GM19324 (cell line): ENCODE data around the gene RNF19B.
A peak's percentile ranks its signal among the peaks of the same experiment; 100 is the strongest.

ENCODE experiments used
- ATAC-seq: cut with Tn5 transposase; IDR thresholded peaks from one replicate; pipeline ENCODE4 v1.9.1; 2021; ENCODE audit warnings: mild to moderate bottlenecking, moderate library complexity; ENCODE audit not compliant: unreplicated experiment, low FRiP score

Gene RNF19B, protein sequence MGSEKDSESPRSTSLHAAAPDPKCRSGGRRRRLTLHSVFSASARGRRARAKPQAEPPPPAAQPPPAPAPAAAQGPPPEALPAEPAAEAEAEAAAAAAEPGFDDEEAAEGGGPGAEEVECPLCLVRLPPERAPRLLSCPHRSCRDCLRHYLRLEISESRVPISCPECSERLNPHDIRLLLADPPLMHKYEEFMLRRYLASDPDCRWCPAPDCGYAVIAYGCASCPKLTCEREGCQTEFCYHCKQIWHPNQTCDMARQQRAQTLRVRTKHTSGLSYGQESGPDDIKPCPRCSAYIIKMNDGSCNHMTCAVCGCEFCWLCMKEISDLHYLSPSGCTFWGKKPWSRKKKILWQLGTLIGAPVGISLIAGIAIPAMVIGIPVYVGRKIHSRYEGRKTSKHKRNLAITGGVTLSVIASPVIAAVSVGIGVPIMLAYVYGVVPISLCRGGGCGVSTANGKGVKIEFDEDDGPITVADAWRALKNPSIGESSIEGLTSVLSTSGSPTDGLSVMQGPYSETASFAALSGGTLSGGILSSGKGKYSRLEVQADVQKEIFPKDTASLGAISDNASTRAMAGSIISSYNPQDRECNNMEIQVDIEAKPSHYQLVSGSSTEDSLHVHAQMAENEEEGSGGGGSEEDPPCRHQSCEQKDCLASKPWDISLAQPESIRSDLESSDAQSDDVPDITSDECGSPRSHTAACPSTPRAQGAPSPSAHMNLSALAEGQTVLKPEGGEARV

DNA sequence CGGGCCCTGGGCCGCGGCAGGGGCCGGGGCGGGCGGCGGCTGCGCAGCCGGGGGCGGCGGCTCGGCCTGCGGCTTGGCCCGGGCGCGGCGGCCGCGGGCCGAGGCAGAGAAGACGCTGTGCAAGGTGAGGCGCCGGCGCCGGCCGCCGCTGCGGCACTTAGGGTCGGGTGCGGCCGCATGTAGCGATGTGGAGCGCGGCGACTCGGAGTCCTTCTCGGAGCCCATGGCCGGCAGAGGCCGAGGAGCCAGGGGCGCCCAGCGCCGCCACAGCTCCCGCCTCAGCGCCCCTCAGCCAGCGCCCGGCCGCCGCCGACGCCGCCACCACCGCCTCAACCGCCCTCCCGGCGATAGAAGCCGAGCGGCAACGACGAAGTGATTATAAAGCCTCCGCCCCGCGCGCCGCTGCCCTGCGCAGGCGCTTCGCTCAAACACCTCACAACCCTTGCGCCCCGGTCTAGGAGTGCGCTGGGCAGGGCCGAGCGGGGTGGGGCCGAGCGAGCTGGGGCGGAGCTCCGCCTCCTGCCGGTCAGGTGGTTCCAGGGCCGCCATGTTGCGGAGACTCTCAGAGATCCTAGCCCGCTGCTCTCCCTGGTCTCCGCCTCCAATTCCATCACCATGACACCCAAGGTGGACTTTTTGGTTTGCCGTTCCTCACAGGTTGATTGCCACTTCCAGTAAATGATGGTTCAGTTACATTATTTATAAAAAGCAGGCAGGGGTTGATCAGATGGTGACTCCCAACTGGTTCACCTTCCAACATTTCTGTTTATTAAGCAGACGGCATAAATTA, at the start of gene RNF19B:
Gene RNF19B (minus strand): TSS at position 349 of the 790 bp plus-strand sequence. CDS start 124 bp downstream, at position 225.
- ATAC-seq, result peak; percentile 75

DNA sequence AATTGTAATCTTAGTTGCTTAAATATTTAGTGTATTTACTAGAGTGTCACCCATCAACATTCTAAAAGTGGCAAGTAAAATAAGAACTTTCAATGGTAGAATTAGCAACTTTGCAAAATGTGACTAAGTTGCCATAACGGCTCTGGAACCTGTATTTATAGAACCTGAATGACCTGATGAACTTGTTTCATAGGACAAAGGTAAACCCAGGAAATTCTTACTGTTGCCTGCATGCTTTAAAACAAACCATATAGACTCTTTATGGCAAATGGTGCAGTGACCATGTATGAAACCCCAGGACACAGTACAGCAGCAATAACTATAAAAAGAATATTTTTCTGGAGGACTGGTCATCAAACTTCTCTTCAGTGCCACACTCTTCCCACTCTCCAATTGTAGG, 49.2 kb upstream of the RNF19B start:
- ATAC-seq, result no peak

DNA sequence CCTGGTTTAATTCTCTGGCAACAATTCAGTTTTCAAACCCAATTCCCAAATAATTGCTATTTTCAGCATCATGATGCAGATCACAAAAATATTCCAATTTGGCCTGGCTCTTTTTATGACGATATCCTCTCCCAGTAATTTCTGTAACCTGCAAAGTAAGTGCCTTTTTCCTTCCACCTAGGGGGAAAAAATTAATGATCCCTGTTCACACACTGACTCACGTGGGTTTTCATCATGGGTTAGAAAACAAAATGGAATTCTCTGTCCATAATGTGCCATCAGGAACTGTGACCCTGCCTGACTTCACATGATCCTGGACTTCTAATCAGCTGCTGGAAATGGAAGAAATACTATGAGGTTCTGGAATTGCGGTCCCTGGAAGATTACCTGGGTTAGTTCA, 47.6 kb upstream of the RNF19B start:
- no peak for ATAC-seq

DNA sequence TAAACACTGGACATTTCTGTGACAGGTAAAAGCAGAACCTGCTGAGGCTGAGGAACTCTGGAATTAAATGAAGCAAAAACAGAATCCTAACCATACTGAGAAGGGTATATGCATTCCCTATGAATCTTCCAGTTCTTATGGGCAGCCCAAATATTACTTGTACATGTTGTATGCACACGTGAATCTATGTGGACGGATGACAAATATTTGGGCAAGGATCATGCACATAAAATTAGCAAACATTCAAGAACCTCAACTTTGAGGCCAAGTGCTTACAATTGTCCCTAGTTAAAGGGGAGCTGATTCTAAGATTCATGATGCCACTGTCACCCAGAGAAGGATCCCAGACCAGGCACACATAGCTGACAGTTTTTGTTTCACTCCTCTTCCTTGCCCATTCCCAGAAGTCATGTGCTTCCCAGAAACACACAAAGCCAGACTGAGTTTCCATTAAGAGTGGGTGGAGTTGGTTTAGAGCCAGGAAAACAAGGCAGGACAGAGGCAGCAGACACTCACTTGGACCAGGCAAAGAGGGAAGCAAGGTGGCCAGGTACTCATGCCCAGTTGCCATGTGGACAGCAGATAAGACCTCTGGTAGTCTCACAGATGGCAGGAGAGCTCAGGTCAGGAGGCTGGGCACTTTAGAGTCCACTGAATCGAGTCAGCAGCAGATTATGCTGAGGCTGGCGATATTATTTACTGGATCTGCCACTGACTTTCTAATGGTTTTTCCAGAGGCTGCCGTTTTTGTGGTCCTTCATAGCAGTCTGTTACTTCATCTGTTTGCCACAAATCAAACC, 46.5 kb upstream of the RNF19B start:
- no peak for ATAC-seq

DNA sequence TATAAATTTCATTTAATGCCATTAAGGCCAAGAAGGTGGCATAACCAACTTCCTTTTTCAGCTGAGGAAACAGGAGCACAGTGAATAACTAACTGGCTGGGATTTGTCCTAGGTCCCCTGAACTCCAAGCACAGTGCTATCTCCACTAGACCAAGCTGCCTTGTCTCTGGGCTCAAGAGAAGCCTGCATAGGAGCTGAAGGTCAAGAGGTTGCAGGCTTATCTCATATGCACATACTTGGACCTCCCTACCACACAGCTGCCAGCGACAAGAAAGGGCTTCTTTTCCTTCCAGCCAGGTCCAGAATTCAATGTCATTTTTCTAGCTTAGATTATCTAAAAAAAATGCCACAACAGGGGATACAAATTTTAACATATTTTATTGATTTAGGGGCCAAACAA, 45.0 kb upstream of the RNF19B start:
- ATAC-seq, result no peak

DNA sequence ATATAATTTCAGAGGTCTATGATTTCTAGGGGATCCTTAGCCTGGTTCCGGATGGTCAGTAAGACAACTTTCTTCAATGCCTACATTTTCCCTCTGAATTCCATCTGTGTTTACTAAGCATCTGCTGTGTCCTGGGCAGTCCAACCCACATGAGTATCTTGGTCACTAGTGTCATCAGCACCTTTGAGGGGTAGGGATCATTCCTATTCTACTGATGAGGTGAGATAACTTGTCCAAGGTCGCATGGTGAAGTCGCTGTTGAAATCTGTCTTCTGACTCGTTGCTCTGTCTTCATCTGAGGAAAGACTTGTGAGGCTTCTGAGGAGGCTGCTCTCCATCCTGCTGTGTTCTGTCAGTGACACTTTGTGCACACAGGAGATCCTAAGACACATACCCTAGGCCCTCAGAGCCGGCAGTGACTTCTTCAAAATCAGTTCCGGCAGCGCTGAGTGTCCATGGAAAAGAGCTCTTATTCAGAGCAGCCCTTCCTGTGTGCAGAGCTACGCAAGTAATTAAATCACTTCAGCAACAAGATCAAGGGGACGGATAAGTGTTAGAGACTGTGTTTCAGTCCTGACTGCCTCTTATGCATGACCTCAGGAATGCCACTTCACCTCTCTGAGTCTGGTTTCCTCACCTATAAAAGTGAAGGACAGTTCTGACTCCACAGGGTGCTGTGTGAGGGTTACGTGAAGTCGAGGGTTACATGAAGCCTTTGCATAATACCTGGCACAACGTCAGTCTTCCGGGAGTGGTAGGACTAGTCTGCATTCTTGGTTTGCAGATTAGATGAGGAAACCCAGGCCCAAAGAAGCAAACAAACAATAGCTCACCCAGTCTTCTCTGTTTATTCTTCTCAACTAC, 43.7 kb upstream of the RNF19B start:
- ATAC-seq, result no peak

DNA sequence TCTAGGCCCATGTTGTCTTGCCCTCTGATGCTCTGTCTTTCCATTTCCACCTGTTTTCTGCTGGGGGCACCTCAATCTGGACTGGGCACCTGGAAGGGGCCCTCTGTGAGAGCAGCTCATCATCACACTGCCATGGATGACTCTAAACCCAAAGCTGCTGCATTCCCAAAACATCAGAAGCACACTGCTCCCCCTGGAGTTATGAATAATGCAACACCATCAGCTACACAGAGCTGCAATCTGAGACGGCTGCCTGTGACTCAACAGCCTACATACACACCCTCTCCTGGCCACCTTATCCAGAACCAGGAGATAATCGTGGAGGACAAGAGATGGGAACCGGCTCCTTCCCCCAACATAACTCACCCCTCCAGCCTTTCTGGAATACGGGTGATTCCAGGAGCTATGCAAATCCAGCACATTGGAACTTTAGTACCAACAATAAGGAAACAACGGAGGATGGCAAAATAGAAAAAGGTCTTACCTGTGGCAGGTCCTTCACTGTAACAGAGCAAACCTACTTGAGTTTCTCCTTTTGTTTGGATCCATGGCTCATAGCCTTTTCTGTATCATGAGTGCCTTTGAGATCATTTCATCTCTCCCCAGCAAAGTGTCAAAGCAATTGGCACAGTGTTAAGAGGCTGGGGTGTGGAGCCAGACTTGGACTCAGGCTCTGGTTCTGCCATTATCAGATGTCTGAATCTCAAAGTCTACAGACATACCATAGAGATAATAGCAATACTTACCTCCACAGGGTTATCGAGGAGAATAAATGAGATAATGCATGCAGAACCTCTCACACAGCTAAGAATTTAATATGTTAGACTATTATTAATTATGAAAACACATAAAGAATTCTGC, 42.8 kb upstream of the RNF19B start:
- no peak for ATAC-seq

DNA sequence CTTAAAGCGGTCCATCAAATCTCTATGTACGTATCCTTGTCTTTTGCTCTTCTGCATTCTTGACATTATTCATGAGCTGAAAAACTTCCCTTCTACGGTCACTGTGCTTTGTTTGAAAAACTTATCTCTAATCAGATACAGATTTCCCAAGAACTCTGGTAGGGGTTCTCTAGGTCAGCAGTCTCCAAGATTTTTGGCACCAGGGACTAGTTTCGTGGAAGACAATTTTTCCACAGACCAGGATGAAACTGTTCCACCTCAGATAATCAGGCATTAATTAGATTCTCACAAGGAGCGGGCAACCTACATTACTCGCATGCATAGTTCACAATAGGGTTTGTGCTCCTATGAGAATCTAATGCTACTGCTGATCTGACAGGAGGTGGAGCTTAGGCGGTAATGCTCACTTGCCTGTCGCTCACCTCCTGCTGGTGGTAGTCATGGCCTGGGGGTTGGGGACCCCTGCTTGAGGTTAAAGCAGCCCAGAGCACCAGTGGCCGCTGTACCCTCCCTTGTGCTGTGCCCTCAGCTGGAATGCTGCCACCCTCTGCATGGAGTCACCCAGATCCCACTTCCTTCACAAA, 41.3 kb upstream of the RNF19B start:
- no peak for ATAC-seq

DNA sequence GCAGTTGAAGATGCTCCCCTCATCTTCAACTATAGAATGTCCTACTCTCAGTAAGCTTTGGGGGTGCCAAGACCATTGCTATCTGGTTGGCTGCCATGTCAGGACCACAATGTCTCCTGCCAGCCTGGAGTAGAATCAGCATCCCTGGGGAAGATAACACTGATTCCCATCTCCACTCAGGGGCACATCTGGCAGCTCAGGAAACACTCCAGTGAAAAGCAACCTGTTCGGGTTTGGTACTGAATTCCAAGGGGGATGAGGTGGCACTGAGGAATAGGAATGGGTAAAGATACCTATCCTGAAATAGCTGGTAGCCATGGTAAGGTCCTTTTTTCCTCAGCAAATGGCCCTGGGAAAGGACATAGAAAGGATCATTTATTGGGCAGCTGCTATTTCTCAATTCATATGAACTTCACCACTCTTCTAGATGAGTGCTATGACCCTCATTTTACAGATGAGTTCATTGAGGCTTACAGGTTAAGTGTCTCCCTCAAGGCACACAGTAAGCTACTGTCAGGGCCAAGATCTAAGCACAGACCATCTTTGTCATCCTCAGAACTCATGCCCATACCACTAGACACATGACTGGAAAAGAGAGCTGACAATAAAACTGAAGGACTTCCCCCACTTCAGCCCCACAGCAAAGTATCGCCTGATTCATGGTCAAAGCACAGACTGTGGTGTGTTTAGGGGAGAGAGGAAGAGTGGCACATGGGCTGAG, 40.7 kb upstream of the RNF19B start:
- no peak for ATAC-seq

DNA sequence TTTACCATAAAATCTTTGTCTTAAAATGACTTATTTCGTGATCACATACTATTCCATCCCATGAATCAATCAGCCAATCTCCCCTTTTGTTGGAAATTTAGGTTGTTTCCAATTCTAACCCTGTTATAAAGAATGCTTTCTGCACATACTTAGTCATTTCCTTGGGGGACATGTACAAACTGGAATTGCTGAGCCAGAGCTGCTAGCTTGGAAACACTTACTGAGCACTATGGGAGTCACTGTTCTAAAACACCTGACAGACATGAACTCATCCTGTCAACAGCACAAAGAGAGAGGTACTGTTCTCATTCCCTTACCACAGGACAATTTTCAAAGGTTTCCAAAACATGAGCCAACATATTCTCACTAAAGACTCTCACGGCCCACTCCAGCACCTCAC, 40.0 kb upstream of the RNF19B start:
- ATAC-seq, result no peak

DNA sequence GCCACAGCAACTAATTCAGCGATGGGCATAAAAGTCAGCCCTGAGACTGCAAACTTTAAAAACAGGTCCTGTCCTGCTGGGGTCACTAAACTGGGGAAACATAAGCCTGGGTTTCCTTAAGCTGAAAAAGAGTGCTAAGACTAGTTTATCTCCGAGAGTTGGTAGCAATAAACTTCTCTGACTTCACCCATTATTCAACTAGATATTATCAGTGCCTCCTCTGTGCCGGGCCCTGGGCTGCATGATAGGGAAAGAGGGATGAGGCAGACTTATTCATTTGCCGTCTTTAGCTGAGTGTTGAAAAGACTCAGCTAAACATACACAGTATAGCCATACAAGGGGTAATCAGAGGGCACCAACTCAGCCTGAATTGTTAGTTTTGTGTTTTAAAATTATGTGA, 39.0 kb upstream of the RNF19B start:
- ATAC-seq, result no peak

DNA sequence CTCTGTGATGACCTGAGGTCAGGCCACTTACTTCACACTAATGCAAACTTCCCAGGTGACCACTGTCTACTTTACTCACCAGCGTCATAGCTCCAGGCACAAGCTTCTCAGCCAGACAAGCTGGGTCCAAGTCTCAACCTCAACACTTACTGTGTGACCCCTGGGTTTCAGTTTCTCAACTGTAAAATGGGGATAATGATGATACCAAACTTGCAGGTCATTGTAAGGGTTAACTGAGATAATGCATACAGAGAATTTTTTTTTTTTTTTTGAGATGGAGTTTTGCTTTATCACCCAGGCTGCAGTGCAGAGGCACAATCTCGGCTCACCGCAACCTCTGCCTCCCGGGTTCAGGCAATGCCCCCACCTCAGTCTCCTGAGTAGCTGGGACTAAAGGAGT, 37.4 kb upstream of the RNF19B start:
- ATAC-seq, result no peak

DNA sequence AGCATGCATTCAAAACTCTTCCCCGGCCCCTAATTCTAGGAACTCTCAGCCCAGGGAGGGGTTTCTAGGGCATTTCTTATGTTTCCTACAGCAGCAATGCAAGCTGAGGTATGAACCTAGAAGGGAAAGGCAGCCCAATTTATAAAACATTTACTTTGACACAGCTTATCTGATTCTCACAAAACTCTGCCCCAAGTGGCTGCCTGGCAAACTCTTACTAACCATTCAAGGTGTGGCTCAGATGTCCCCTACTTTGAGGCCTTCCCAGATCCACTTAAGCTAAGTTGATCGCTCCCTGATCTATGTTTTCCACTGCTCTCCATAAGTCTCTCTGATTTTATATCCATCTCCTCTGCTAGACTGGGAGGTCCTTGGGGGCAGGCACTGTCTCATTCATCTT, 36.7 kb upstream of the RNF19B start:
- no peak for ATAC-seq

DNA sequence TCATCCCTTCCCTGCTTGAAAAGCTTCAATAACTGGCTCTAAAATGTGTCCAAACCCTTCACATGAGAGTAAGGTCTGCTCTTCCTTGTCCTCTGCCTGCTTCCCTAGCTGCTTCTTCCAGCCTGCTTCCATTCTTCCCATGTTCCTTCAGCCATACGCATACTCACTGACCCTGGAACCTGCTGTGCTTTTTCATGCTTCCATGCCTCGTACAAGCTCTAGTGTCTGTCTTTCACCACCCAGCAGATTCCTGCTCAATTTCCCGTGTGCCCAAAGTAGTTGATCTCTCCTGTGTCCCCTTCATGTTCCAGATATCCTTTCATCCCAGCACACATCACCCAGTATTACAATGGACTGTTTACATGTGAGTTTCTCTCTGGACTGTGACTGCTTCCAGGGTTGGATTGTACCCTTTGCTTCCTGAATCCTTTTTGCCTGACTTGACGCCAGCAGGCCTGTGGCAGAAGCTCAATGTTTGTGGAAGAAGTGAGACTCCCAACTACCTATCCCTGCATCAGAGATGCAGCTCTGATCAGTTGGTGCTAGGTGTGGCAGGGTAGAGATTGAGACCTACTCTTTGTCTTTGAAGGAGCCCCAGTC, 35.9 kb upstream of the RNF19B start:
- no peak for ATAC-seq

DNA sequence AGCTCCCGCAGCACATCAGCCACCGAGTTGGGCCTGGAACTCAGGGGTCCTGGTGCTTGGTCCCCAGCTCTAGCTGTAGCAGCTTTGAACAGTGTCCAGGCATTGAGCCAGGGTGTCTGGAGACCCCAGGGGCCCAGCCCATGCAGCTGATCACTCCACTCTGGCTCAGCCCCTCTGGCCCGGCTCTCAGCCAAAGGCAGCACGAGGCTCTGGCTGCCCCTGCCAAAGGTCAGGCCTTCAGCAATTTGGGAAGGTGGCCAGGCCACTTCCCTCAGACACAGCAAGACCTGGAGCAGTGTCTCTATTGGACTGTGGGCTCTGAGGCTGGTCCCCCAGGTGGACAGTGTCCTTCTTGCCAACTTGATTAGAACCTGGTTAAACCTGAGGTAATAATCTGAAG, 34.4 kb upstream of the RNF19B start:
- ATAC-seq, result no peak

DNA sequence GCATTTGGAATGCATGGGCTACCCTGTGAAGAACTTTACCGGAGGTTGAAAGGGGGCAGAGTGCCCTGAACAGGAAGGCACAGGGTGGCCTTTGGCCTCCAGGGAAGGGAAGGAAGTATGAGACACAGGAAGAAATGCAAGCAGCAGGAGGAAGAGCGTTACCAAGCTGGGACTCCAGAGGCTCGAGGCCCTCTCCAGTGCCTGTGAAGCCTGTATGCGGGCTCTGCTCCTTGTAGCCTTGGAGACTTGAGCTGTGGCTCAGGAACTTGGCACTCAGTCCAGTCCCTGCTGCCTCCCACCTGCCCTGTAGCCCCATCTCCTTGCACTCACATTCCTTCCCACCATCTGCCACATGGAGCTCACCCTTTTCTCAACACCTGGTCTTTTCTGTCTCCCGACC, 33.5 kb upstream of the RNF19B start:
- ATAC-seq, result no peak

DNA sequence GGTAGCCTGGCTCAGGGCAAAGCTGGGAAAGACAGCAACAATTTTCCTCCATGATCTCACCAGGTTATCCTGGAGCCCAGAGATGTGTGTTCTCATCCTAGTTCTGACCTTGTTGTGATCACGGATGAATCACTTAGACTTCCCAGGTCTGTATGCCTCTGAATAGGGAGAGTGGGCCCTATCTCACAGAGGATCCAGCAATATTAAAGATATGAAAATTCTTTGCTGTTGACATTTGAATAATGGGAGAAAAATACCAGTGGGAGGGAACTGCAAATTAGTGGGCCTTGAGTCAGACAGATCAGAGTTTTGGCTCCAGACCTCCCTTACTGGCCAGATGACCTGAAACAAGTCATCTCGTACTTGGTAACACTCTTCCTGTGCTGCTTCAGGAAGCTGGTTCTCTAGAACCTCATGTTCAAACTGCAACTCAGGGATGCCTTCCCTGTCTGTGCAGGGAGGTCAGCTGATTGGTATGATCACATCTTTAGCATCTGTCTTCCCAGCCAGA, 32.8 kb upstream of the RNF19B start:
- no peak for ATAC-seq
